ENCODE data around the gene PIK3AP1. TPM values are rescaled to one million over a fixed set of nuclear protein-coding genes. Genes with fewer than 3 reads are reported as not detected.

PIK3AP1 gene
- total RNA-seq, 1 donor from 2014 or later, result under 0.01 TPM

DNA sequence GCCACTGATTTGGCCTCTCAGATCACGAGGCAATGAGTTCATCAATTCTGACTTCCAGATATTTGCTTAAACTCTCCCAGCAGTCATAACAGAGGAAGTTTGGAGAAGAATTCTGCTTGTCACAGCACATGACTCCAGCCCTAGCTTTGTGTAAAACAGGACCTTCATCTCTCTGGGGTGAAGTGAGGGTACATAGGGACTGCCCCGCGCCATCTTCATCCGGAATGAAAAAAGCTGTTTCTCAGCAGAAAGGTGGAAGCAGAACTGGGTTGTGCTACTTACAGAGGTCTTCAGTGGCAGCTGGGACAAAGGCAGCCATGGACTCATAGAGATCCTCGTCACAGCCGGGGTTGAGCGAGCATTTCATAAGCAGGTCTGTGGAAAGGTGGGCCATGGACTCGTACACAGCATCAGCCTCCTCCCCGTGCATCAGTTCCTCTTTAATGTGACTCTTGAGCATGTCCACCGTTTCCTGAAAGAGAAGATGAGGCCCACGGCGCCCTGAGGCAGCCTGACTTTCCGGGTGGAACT is 75.1 kb downstream of the PIK3AP1 start:
- no peak for DNase-seq (ENCODE audit: low read depth in 2 of 2)

GRCh38 chr10:96643920-96644319 is 76.4 kb downstream of the PIK3AP1 start:
- no peak for DNase-seq (ENCODE audit: low read depth in 2 of 2)

DNA sequence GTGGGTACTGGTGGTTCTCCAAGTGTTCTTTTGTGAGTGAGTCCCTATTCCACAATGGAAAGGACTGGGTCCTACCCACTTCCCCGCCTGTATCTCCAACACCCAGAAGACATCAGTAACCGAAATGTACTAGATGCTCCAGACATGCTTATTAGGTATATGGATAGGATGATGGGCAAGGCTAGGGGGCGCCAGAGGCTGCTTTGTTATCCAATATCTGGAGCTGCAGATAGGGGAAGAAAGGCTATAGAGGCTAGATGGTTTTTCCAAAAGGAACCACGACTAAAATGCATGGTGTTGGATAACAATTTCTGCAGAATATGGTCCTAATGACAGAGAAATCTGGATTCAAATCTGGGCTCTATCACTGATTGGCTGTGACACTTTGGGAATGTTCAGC is 77.3 kb downstream of the PIK3AP1 start:
- DNase-seq (ENCODE audit: low read depth in 2 of 2), result peak; percentile 12 to 30

GRCh38 chr10:96642530-96642929 is 77.8 kb downstream of the PIK3AP1 start:
- DNase-seq (ENCODE audit: low read depth in 2 of 2), result no peak

DNA sequence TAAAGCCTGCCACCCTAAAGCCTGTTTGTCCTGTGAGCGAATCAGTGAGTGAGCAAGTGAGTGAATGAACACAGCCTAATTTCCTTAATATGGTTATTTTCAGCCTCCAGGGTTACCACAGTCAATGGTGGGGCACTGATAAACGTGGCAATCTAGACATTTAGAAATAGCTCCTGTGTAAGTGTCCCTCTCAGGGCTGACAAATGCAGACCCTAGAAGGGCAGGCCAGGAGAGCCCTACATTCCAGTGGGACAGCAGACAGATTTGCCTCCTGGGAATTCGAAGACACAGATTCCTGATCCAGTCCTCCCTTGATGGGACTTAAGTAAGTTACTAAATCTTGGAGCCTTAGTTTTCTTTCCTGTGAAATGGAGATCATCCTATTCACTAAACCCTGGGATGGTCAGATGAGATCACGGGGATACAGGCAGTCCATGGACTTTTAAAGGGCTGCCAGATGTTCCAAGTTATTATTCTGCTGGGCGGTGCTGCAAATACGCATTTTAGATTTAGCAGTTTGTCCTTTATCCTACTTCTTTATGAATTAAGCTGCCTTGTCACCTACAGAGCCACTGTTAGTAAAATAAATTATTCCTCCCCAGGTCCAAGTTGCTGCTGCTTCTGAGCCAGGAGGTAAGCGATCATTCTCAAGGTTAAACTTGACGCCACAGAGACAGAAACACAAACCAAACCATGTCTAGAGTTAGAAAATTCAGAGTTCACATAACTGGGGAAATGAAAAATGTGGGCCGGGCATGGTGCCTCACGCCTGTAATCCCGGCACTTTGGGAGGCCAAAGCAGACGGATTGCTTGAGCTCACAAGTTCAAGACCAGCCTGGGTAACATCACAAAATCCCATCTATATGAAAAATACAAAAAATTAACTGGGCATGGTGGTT is 78.7 kb downstream of the PIK3AP1 start:
- no peak for DNase-seq (ENCODE audit: low read depth in 2 of 2)

GRCh38 chr10:96639899-96640298 is 80.4 kb downstream of the PIK3AP1 start:
- DNase-seq (ENCODE audit: low read depth in 2 of 2), result no peak

GRCh38 chr10:96638696-96639095 is 81.6 kb downstream of the PIK3AP1 start:
- DNase-seq (ENCODE audit: low read depth in 2 of 2), result no peak

DNA sequence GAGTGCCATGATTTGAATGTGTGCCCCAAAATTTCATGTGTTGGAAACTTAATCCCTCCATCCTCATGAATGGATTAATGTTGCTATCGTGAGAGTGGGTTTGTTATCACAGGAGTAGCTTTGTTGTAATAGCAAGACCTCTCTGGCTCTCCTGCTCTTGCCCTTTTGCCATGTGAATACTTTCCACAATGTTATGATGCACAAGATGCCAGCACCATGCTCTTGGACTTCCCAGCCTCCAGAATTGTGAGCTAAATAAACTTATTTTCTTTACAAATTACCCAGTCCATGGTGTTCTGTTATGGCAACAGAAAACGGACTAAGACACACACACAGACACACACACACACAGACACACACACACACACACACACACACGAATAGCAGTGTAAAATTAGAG is 82.2 kb downstream of the PIK3AP1 start:
- no peak for DNase-seq (ENCODE audit: low read depth in 2 of 2)

DNA sequence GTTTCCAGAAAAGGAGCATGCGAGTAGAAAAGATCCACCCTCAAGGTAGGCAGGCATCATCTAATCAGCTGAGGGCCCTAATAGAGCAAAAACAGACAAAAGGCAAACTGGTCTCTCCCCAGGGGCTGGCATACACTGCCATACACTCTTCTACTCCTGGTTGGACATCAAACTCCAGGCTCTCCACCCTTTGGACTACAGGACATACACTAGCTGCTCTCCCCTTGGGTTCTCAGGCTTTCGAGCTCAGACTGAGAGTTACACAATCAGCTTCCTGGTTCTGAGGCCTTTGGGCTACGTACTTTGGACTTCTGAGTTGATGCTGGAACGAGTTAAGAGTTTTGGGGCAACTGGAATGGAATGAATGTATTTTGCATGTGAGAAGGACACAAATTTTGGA is 82.6 kb downstream of the PIK3AP1 start:
- DNase-seq (ENCODE audit: low read depth in 2 of 2), result no peak

DNA sequence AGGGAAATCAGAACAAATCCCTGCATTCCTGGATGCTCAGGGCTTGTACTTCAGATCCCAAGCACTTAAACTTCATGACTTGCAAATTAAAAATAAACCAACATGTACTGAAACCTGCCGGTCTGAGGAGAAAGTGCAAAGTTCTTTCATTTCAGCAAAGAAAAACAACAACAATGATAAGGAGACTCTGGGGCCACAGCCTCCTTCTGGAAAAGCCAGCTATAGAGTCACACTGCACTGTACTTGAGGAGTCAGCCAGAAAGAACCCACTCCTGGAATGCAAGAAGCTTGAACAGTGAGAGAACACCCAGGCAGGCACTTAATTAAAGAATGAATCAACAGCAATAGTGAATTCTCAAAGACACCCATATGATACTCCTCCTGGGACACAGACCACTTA is 83.8 kb downstream of the PIK3AP1 start:
- DNase-seq (ENCODE audit: low read depth in 2 of 2), result no peak

GRCh38 chr10:96632974-96633710 is 87.2 kb downstream of the PIK3AP1 start:
- DNase-seq (ENCODE audit: low read depth in 2 of 2), result no peak

DNA sequence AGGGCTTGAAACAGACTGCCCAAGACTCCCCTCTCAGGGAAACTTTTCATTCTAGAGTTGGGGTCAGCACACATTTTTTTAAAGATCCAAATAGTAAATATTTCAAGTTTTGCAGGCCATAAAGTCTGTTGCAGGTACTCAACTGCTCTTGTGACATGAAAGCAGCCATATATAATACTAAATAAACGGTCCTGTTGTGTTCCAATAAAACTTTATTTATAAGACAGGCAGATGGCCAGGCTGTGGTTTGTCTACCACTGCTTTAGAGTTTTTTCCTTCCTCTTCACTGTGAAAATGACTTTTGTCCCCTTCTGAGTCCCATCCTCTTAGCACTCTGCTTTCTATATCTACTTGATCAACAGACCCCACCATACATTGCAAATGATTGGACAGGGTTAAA is 93.0 kb downstream of the PIK3AP1 start:
- DNase-seq (ENCODE audit: low read depth in 2 of 2), result no peak

DNA sequence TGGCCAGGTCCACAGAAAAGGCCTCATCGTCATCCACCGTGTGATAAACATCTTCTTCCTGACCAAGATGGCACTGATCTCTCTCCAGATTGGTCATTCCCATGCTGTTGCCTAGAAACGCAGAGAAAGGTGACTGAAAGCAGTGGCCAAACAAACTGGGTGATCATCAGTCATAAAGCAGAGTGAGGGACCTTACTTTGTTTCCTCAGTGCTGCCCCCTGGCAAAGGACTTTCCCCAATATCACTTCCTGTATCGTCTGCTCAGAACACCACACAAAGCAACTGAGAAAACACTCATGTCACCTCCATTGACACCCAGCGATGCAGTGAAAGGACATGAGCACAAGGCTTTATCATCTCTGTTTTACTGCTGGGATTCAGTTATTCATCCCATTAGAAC is 93.5 kb downstream of the PIK3AP1 start:
- DNase-seq (ENCODE audit: low read depth in 2 of 2), result no peak

GRCh38 chr10:96625173-96625572 is 95.1 kb downstream of the PIK3AP1 start:
- no peak for DNase-seq (ENCODE audit: low read depth in 2 of 2)

- no peak for DNase-seq (ENCODE audit: low read depth in 2 of 2)
These were observed 98.1 kb downstream of the PIK3AP1 start for GRCh38 chr10:96622013-96622787.

GRCh38 chr10:96619796-96620773 is 100.2 kb downstream of the PIK3AP1 start:
- DNase-seq (ENCODE audit: low read depth in 2 of 2), result no peak

DNA sequence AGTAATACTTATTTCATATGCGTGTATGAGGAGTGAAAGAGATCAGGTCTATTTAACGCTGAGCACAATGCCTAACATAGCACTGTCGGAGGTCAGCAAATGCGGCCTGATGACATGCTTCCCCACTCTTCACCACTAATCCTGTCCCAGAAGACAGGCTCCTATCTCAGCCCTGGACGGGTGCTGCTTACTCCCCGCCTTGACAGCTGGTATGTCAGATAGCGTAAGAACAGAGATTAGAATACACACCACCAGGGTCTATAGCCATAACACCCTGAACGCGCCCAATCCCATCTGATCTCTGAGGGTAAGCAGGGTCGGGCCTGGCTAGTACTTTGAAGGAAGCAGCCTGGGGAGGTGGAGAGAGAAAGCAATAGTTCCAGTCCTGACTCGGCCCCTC is 101.2 kb downstream of the PIK3AP1 start:
- no peak for DNase-seq (ENCODE audit: low read depth in 2 of 2)

DNA sequence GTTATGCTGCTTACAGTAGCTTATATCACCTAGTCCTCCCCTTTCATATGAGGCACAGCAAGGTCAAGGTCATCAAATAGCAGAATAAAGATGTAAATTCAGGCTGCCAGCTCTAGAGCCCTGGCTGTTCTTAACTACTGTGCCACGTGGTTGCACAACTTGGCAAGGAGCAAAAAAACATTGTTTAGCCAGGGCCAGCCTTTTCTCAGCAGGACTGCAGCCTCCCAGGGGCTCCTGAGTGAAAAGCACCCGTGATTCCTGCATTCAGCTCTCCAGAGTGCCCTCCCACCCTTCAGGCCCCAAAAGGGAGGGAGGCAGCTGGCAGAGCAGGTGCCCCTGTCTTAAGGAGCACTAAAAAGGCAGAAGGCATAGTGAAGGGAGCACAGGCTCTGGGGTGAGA is 101.7 kb downstream of the PIK3AP1 start:
- no peak for DNase-seq (ENCODE audit: low read depth in 2 of 2)

DNA sequence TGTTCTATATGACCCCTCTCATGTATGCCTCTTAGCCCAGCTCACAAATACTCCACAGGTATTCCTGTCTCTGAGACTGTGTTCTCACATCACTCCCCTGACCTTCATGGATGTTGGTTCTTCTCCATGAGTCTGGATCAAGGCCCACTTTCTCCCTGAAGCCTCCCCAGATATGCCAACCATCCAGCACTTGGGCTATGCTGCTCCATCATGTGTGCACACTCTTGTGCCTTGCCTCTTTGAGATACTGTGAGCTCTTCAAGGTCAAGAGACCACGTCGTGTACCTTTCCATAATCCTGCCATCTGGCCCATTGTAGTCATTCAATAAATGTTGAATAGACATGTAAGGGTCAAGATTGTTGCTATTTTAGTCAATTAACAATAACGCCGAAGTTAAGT is 103.4 kb downstream of the PIK3AP1 start:
- no peak for DNase-seq (ENCODE audit: low read depth in 2 of 2)

GRCh38 chr10:96614515-96614914 is 105.8 kb downstream of the PIK3AP1 start:
- DNase-seq (ENCODE audit: low read depth in 2 of 2), result peak; percentile 76 to 86

DNA sequence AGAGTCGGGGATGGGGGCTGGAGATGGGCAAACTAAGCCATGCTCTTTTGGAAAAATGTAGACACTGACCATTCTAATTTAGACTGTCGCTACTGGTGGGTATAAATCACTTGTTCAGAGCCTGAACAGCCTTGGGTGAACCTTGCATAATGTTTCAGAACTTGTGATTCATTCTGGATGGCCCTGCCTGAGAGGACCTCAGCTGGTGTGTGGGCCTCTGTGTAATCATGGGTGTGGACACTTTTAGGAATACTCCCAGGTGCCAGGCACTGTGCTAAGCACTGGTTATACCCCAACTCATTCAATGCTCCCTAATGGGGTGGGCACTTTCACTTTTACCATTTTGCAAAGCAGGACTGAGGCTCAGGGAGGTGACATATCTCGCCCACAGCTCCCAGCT is 106.7 kb downstream of the PIK3AP1 start:
- no peak for DNase-seq (ENCODE audit: low read depth in 2 of 2)
